OCI-LY1 (cell line): ENCODE results near the gene TBC1D16.

Experiments
- CTCF ChIP-seq: fragments of 200-600 bp; sonication (generic), shearing (Covaris generic); IDR thresholded peaks from 2 replicates; pipeline ENCODE4 v1.5.1; 2017; ENCODE audit warnings: mild to moderate bottlenecking, antibody characterized with exemption, low read length, moderate library complexity, mixed read lengths
- EZH2 ChIP-seq: fragments of 200-600 bp; sonication (generic), shearing (Covaris generic); IDR thresholded peaks from 2 replicates; pipeline ENCODE4 v1.8.0; 2017; ENCODE audit warnings: borderline replicate concordance, mixed run types, mild to moderate bottlenecking, antibody characterized with exemption, low read length, moderate library complexity, mixed read lengths

- TF ChIP-seq CTCF (no peak), EZH2 (no peak)
Measured at GRCh38 chr17:79926142-79926604, 109.5 kb downstream of the TBC1D16 start.
